Kidney epithelial cell (primary cell): ENCODE data around the gene SCPEP1. TPM values are rescaled to one million over a fixed set of nuclear protein-coding genes. Genes with fewer than 3 reads are reported as not detected.

Experiments
- DNase-seq: peaks from one replicate; pipeline ENCODE4 v3.0.0-alpha.2; 2010; ENCODE audit warnings: low read depth
- H3K27me3 ChIP-seq: 2 replicates; pipeline ENCODE4 v1.6.0; 2011; ENCODE audit warnings: low read length; ENCODE audit not compliant: control insufficient read depth, insufficient read depth
- H3K36me3 ChIP-seq: 2 replicates; pipeline ENCODE4 v1.5.1; 2011; ENCODE audit warnings: low read length; ENCODE audit not compliant: control insufficient read depth, insufficient read depth
- H3K4me3 ChIP-seq: 2 replicates; pipeline ENCODE4 v1.5.1; 2011; ENCODE audit warnings: low read depth, mild to moderate bottlenecking, control low read depth, low read length
- total RNA-seq: library from RNA; depleted of rRNA; stranded (reverse); fragments of >200 nt; gene quantifications from 2 replicates; pipeline ENCODE4 v1.2.3, GENCODE V29; 2015
- TF ChIP-seq, protein P1 (sequence below): IDR thresholded peaks from 2 replicates; pipeline ENCODE4 v1.5.1; 2011; ENCODE audit warnings: mild to moderate bottlenecking, moderate library complexity, low read length, control low read depth, inconsistent platforms; ENCODE audit not compliant: insufficient read depth, poor library complexity, severe bottlenecking

Gene SCPEP1
- total RNA-seq, 1 donor from 2014 or later: 24.8 TPM

- H3K36me3 ChIP-seq: no peaks in the 10 kb centered on the region
- TF ChIP-seq, protein P1, sequence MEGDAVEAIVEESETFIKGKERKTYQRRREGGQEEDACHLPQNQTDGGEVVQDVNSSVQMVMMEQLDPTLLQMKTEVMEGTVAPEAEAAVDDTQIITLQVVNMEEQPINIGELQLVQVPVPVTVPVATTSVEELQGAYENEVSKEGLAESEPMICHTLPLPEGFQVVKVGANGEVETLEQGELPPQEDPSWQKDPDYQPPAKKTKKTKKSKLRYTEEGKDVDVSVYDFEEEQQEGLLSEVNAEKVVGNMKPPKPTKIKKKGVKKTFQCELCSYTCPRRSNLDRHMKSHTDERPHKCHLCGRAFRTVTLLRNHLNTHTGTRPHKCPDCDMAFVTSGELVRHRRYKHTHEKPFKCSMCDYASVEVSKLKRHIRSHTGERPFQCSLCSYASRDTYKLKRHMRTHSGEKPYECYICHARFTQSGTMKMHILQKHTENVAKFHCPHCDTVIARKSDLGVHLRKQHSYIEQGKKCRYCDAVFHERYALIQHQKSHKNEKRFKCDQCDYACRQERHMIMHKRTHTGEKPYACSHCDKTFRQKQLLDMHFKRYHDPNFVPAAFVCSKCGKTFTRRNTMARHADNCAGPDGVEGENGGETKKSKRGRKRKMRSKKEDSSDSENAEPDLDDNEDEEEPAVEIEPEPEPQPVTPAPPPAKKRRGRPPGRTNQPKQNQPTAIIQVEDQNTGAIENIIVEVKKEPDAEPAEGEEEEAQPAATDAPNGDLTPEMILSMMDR: no peak
- DNase-seq: no peak
- H3K4me3 ChIP-seq: no peak overlapping the region
- H3K27me3 ChIP-seq: no peaks in the 10 kb centered on the region
Observed at GRCh38 chr17:57020208-57020607, 42.3 kb downstream of the SCPEP1 start.

DNA sequence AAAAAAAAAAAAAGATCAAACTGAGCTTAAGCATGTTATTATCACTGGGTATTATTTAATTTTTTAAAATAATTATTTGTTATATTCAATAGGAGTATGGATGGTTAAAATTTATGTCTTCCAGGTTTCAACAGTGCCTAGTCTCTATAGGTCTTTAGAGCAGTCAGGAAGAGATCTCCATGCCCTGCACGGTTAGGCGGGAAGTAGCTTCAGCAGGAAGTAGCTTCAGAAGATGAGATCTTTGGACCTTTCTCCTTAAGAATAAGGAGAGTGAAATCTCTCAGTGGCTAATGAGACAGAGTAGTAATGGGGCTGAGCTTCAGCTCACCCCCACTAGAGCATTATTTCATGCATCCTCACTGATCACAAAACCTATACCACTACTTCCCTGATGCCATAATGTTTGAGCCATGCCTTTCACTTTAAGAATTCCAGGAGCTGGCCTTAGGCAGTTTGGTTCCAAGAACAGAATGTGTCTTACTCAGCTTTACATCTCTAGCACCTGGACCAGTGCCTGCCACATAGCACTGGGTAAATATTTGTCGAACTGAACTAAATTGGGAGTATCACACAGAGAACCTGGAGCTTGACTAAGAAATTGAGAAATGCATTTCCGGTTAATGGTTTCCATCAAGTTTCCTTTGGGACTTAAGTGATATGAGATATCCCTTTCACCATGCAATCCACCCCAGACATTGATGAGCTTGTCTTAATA lies 43.5 kb downstream of the SCPEP1 start:
- TF ChIP-seq, protein P1: no peak
- no peaks in the 10 kb centered on the region for H3K36me3 ChIP-seq
- H3K27me3 ChIP-seq: no peaks in the 10 kb centered on the region
- H3K4me3 ChIP-seq: no peak overlapping the region
- DNase-seq: no peak

DNA sequence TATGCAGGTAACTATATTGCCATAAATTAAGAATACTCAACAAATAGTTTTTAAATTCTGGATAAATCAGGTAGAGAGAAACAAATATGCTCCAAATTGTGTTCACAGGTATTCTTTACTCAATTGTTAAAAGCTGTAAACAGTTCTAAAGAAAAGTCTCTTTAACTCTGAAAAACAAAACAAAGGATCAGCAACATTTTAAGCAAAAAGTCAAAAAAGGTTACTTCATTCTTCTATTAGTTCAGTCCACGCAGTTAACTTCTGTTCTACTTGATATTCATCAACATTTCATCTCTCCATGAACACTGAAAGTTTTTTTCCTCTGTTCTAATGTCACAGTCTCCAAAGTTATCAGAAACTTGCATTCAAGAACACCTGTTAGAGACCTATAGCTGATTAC lies 47.9 kb downstream of the SCPEP1 start:
- H3K4me3 ChIP-seq: no peak overlapping the region
- DNase-seq: no peak
- no peaks in the 10 kb centered on the region for H3K27me3 ChIP-seq
- TF ChIP-seq, protein P1: no peak
- no peaks in the 10 kb centered on the region for H3K36me3 ChIP-seq

DNA sequence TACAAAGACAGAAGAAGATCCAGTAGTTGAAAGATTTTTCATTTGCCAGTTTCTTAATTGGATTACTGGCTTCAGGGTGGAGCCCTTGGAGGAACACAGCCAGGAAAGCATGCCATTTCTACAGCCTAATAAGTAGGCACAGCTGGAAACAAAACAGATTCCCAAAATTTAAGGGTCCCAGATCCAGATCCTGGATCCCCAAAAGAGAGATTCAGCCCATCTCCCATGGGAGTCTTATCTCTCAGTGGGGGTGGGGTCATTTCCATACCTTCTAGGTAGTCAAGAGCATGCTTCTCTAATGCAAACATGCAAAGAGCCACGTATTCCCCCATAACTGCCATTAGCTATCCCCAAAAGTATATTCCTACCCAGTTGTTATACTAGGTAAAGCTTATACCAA lies 49.9 kb downstream of the SCPEP1 start:
- Histone ChIP-seq H3K36me3 (no peaks in the 10 kb centered on the region), H3K4me3 (no peak overlapping the region), H3K27me3 (no peaks in the 10 kb centered on the region)
- TF ChIP-seq, protein P1: no peak
- no peak for DNase-seq

DNA sequence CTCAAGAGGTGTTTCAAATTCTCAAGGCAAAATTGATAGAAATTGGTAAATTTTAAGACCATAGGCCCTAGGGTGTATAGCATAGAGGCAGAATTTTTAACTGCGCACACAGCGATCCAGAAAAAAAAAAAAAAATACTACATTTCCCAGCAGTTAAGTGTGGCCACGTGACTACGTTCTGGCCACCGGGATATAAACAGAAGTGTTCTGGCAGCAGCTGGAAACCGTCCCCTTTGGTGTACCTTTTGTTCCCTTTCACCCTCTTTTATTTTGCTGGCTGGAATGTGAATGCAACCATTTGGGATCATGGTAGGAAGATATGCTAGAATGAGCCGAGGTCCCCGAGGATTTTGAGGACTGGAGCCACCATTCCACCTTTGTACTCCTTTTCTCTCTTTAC lies 54.4 kb downstream of the SCPEP1 start:
- H3K4me3 ChIP-seq: no peak overlapping the region
- DNase-seq: no peak
- H3K36me3 ChIP-seq: no peaks in the 10 kb centered on the region
- TF ChIP-seq, protein P1: no peak
- H3K27me3 ChIP-seq: peaks cover 6% of the 10 kb centered on the region

- Histone ChIP-seq H3K36me3 (no peaks in the 10 kb centered on the region), H3K4me3 (no peak overlapping the region), H3K27me3 (peaks cover 6% of the 10 kb centered on the region)
- no peak for DNase-seq
- TF ChIP-seq, protein P1: no peak
Observed at GRCh38 chr17:57033296-57033695, 55.4 kb downstream of the SCPEP1 start.
